ENCODE results near the gene RASD2. TPM values are rescaled to one million over a fixed set of nuclear protein-coding genes. Genes with fewer than 3 reads are reported as not detected.

The RASD2 gene
- total and polyA plus RNA-seq, 2 experiments from 2014 or later, result 1.2 to 3.6 TPM

- no peak for TF ChIP-seq ZNF462 (CRISPR knock-in tag; IDR thresholded peaks at IDR 0.05)
- TF ChIP-seq, protein P1, sequence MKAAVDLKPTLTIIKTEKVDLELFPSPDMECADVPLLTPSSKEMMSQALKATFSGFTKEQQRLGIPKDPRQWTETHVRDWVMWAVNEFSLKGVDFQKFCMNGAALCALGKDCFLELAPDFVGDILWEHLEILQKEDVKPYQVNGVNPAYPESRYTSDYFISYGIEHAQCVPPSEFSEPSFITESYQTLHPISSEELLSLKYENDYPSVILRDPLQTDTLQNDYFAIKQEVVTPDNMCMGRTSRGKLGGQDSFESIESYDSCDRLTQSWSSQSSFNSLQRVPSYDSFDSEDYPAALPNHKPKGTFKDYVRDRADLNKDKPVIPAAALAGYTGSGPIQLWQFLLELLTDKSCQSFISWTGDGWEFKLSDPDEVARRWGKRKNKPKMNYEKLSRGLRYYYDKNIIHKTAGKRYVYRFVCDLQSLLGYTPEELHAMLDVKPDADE (IDR thresholded peaks at IDR 0.05), result no peak
- TF ChIP-seq ZNF114 (CRISPR knock-in tag; IDR thresholded peaks at IDR 0.05), result no peak
- no peak for TF ChIP-seq POLR2AphosphoS5 (IDR thresholded peaks at IDR 0.05; ENCODE audit: low read depth)
- TF ChIP-seq, protein P2, sequence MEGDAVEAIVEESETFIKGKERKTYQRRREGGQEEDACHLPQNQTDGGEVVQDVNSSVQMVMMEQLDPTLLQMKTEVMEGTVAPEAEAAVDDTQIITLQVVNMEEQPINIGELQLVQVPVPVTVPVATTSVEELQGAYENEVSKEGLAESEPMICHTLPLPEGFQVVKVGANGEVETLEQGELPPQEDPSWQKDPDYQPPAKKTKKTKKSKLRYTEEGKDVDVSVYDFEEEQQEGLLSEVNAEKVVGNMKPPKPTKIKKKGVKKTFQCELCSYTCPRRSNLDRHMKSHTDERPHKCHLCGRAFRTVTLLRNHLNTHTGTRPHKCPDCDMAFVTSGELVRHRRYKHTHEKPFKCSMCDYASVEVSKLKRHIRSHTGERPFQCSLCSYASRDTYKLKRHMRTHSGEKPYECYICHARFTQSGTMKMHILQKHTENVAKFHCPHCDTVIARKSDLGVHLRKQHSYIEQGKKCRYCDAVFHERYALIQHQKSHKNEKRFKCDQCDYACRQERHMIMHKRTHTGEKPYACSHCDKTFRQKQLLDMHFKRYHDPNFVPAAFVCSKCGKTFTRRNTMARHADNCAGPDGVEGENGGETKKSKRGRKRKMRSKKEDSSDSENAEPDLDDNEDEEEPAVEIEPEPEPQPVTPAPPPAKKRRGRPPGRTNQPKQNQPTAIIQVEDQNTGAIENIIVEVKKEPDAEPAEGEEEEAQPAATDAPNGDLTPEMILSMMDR (conservative IDR thresholded peaks at IDR 0.05; ENCODE audit: low read depth in 2 of 2), result no peak
- TF ChIP-seq CREB1 (CRISPR knock-in tag; IDR thresholded peaks at IDR 0.05; ENCODE audit: low read depth), result no peak
- no peak for TF ChIP-seq JUNB (IDR thresholded peaks at IDR 0.05; ENCODE audit: unreplicated experiment)
- TF ChIP-seq EZH2phosphoT487 (IDR thresholded peaks at IDR 0.05; ENCODE audit: unreplicated experiment), result no peak
- no peak for TF ChIP-seq STAT1 (IDR thresholded peaks at IDR 0.05; ENCODE audit: unreplicated experiment)
- TF ChIP-seq EZH2 (IDR thresholded peaks at IDR 0.05; ENCODE audit: low read depth, unreplicated experiment), result no peak
- TF ChIP-seq NANOG (IDR thresholded peaks at IDR 0.05; ENCODE audit: borderline replicate concordance), result no peak
Observed at GRCh38 chr22:35543702-35544101, 3.1 kb downstream of the RASD2 start (continued).

All from GM23338 (cell line).